ENCODE results near the gene OR5K2.

DNA sequence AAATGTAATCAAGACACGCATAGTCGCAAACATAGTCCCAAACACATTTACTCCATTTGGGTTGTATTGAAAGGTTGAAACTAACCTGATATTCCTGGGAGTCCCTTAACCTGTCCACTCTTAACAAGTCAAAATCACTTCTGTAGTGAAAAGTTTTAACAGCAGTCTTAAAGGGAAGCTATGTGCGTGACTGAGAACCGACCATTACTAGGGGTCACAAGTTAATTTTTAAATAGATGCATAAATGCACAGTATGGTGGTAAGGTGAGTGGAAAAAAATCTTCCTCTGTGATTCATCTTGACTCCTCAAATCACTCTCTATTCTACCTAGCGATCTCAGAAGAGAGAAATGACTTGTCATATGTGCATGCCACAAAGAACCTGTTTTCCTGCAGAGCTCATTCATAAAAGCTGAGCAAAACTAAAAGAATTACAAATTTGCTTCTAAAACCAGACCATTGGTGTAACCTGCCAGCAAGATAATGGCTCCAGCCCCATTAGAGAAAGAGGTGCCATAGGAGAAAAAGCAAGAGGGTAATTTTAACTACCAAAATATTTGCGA is 39.1 kb downstream of the OR5K2 start:
- TF ChIP-seq, protein P1, sequence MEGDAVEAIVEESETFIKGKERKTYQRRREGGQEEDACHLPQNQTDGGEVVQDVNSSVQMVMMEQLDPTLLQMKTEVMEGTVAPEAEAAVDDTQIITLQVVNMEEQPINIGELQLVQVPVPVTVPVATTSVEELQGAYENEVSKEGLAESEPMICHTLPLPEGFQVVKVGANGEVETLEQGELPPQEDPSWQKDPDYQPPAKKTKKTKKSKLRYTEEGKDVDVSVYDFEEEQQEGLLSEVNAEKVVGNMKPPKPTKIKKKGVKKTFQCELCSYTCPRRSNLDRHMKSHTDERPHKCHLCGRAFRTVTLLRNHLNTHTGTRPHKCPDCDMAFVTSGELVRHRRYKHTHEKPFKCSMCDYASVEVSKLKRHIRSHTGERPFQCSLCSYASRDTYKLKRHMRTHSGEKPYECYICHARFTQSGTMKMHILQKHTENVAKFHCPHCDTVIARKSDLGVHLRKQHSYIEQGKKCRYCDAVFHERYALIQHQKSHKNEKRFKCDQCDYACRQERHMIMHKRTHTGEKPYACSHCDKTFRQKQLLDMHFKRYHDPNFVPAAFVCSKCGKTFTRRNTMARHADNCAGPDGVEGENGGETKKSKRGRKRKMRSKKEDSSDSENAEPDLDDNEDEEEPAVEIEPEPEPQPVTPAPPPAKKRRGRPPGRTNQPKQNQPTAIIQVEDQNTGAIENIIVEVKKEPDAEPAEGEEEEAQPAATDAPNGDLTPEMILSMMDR (IDR thresholded peaks at IDR 0.05), result no peak
- TF ChIP-seq POLR2A (IDR thresholded peaks at IDR 0.05), result no peak
